Measurements from ENCODE around the gene CTNND2. TPM values are rescaled to one million over a fixed set of nuclear protein-coding genes. Genes with fewer than 3 reads are reported as not detected.

CTNND2 gene
- total RNA-seq, 2 experiments from 2014 or later: not detected

DNA sequence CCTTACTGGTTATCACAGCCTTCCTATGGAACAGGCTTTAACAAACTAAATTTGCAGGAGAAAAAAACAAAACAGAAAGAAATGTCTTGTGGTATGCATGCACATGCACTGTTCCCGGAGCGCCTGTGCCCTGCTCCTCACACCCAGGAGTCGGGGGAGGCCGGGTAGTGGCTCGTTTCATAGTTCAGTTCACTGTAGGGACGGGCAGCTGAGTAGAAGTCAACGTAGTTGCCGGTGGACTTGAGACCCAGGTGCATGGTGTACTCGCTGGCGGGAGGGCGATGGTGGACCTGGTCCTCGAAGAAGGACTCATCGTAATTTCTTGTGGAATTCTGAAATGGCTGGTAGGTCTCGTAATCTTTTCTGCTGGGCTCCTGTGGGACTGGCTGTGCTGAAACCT is 930.9 kb downstream of the CTNND2 start:
- ChIA-PET POLR2A (no interaction called here), CTCF (no interaction called here)
- Mint-ChIP-seq H3K4me1 (peaks cover 1% of the 10 kb centered on the region), H3K4me3 (no peak overlapping the region), H3K27me3 (peaks cover 4% of the 10 kb centered on the region), H3K27ac (no peak overlapping the region), H3K36me3 (ENCODE audit: low read depth) (no peaks in the 10 kb centered on the region), H3K9me3 (no peaks in the 10 kb centered on the region)
- DNase-seq: no peak

DNA sequence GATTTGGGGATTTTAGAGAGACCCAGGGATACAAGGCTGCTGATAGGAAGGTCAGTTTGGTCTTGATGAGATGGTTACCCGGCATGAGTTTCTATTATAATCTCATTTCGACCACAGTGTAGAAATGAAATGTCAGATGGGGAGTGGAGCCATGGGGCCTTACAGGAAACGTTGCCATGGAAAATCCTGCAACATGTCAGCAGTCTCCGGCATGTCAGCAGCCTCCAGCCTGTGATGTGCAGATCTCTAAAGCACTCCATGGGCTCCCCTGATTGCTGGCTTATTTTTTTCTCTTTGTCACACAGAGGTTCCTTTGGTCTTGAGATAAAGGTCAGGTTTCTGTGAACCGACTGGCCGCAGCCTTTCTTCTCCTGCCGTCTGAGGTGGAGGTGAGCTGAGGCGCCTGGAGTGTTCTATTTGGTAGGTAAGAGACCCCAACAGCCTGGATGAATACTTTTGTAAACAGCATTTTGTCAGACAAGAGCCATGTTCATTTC is 934.5 kb downstream of the CTNND2 start:
- POLR2A ChIA-PET: no interaction called here
- H3K4me1 Mint-ChIP-seq: no peaks in the 10 kb centered on the region
- no peak overlapping the region for H3K4me3 Mint-ChIP-seq
- CTCF ChIA-PET: no interaction called here
- H3K27ac Mint-ChIP-seq: no peak overlapping the region
- peaks cover 2% of the 10 kb centered on the region for H3K27me3 Mint-ChIP-seq
- no peaks in the 10 kb centered on the region for H3K36me3 Mint-ChIP-seq (ENCODE audit: low read depth)
- DNase-seq: no peak
- H3K9me3 Mint-ChIP-seq: no peaks in the 10 kb centered on the region

GRCh38 chr5:10964806-10965205 is 939.4 kb downstream of the CTNND2 start:
- Mint-ChIP-seq H3K4me3 (no peak overlapping the region), H3K9me3 (peaks cover 3% of the 10 kb centered on the region), H3K27me3 (no peaks in the 10 kb centered on the region), H3K4me1 (no peaks in the 10 kb centered on the region), H3K27ac (no peak overlapping the region), H3K36me3 (ENCODE audit: low read depth) (no peaks in the 10 kb centered on the region)
- CTCF ChIA-PET: no interaction called here
- DNase-seq: no peak
- POLR2A ChIA-PET: no interaction called here

DNA sequence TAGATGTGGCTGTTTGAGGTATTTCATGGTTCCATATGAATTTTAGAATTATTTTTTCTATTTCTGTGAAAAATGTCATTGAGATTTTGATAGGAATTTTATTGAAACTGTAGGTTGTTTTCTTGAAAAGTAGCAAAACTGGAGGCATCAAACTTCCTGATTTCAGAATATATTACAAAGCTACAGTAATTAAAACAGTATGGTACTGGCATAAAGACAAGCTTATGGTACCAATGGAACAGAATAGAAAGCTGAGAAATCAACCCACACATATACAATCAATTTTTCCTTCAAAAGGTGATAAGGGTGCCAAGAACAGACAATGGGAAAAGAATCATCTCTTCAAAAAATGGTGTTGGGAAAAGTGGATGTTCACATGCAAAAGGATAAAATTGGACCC is 945.5 kb downstream of the CTNND2 start:
- H3K36me3 Mint-ChIP-seq (ENCODE audit: low read depth): no peaks in the 10 kb centered on the region
- CTCF ChIA-PET: no interaction called here
- no peaks in the 10 kb centered on the region for H3K4me1 Mint-ChIP-seq

DNA sequence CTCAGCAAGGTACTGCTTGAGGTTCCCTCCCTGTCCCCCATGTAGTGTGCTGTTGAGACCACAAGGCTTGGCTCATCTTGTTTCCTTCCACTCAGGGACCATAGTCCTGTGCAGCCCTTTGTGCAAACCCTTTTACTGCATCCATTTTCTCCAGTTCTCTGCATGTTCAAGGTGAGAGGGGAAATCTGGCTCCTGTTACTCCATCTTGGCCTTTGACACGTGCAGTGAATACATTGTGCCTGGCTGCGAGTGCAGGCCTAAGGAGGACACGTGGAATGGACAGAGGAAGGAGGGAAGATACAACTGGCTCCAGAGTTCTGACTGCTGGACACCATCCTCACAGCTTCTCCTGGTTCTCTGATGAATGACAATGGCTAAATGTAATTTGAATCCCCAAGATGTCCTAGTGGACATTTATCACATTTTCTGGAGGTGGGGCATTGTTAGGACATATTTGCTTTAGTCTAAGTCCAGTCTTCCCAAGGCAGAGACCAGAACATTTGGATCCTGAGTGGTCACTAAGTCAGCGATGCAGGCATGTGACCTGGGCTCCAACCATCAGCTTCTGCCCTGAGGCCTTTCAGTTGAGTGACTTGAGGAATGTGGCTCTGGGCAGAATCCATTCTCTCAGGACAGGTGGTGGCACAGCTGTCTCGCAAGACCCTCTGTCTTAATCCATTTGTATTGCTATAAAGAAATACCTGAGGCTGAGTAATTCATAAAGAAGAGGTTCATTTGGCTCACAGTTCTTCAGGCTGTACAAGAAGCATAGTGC is 954.2 kb downstream of the CTNND2 start:
- CTCF ChIA-PET: no interaction called here
- H3K4me3 Mint-ChIP-seq: no peak overlapping the region
- H3K9me3 Mint-ChIP-seq: no peaks in the 10 kb centered on the region
- no peak overlapping the region for H3K27ac Mint-ChIP-seq
- H3K36me3 Mint-ChIP-seq (ENCODE audit: low read depth): no peaks in the 10 kb centered on the region
- no peaks in the 10 kb centered on the region for H3K4me1 Mint-ChIP-seq
- DNase-seq: no peak
- H3K27me3 Mint-ChIP-seq: no peaks in the 10 kb centered on the region
- POLR2A ChIA-PET: no interaction called here

More for the DNA sequence above, 945.5 kb downstream of the CTNND2 start:
- Mint-ChIP-seq H3K27me3 (no peaks in the 10 kb centered on the region), H3K9me3 (peaks cover 7% of the 10 kb centered on the region), H3K4me3 (no peak overlapping the region), H3K27ac (no peak overlapping the region)
- POLR2A ChIA-PET: no interaction called here
- no peak for DNase-seq

- DNase-seq: no peak
- no peaks in the 10 kb centered on the region for H3K36me3 Mint-ChIP-seq (ENCODE audit: low read depth)
- H3K4me3 Mint-ChIP-seq: no peak overlapping the region
- ChIA-PET POLR2A (no interaction called here), CTCF (no interaction called here)
- H3K9me3 Mint-ChIP-seq: no peaks in the 10 kb centered on the region
- H3K27ac Mint-ChIP-seq: no peak overlapping the region
- no peaks in the 10 kb centered on the region for H3K27me3 Mint-ChIP-seq
- no peaks in the 10 kb centered on the region for H3K4me1 Mint-ChIP-seq
Measured at GRCh38 chr5:10946050-10946449, 958.2 kb downstream of the CTNND2 start.

- CTCF ChIA-PET: no interaction called here
- Mint-ChIP-seq H3K27ac (no peak overlapping the region), H3K27me3 (no peaks in the 10 kb centered on the region), H3K9me3 (no peaks in the 10 kb centered on the region), H3K4me1 (no peaks in the 10 kb centered on the region), H3K36me3 (ENCODE audit: low read depth) (no peaks in the 10 kb centered on the region), H3K4me3 (no peak overlapping the region)
- no peak for DNase-seq
- POLR2A ChIA-PET: no interaction called here
Measured at GRCh38 chr5:10941900-10942299, 962.3 kb downstream of the CTNND2 start.

DNA sequence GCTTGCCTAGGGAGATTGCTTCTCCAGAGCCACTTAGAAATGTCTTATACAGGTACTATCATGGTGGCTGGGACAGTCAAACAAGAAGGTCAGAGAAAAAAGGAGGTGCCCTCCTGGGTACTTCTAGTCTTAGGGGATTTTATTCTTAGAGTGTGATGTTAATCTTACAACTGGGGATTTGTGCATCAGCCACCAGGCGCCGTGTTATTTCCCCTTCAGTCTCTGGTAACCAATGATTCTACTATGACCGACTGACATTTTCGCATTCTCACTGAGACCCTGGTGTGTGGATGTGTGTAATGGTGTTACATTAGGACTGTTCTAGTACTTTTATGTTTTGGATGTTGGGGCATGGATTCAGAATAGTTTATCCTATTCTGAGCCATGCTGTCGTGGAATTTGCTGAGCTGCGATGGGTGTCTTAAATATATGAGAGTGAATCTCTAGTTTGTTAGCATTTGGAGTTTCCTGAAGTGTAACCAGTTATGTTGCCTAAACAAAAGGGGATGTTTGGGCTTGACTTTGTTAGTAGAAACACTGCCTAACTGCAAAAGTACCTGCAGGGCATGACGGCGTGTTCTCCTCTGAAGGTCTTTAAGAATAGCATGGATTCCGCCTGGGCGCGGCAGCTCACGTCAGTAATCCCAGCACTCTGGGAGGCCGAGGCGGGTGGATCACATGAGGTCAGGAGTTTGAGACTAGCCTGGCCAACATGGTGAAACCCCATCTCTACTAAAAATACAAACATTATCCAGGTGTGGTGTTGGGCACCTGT is 968.0 kb downstream of the CTNND2 start:
- Mint-ChIP-seq H3K4me1 (no peaks in the 10 kb centered on the region), H3K36me3 (ENCODE audit: low read depth) (no peaks in the 10 kb centered on the region), H3K27me3 (no peaks in the 10 kb centered on the region), H3K4me3 (no peak overlapping the region), H3K9me3 (no peaks in the 10 kb centered on the region), H3K27ac (no peak overlapping the region)
- ChIA-PET CTCF (no interaction called here), POLR2A (no interaction called here)
- DNase-seq: no peak

- no peak overlapping the region for H3K4me3 Mint-ChIP-seq
- CTCF ChIA-PET: no interaction called here
- no peaks in the 10 kb centered on the region for H3K36me3 Mint-ChIP-seq (ENCODE audit: low read depth)
- H3K27me3 Mint-ChIP-seq: no peaks in the 10 kb centered on the region
- no peaks in the 10 kb centered on the region for H3K4me1 Mint-ChIP-seq
- DNase-seq: no peak
- H3K9me3 Mint-ChIP-seq: no peaks in the 10 kb centered on the region
- H3K27ac Mint-ChIP-seq: no peak overlapping the region
- POLR2A ChIA-PET: no interaction called here
Measured at GRCh38 chr5:10935536-10935935, 968.7 kb downstream of the CTNND2 start.

DNA sequence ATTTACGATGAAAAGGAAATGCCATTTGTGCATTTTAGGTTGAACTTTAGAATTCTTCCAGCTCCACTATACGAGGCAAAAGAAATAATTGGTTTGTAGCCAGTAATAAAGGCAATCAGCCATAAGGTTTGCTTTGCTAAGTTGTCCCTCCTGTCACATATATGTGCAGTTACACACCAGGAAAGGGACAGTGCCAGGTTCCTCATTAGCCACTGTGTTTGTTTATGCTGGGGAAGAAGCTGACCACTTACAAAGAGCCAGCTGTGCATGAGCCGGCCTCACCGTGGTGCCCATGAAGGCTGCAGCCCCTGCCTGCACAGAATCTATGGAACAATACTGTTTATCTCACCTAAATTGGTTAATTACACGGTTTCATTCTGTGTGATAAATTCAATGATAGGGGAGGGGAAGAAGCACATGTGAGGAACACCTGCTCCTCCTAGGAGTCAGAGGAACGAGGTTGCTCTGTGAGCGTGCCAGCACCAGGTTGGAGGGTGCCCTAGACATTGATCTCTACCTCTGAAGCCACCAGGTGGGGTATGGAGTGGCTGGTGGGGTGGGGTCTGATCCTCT is 969.4 kb downstream of the CTNND2 start:
- Mint-ChIP-seq H3K27me3 (no peaks in the 10 kb centered on the region), H3K4me3 (no peak overlapping the region), H3K4me1 (no peaks in the 10 kb centered on the region), H3K36me3 (ENCODE audit: low read depth) (no peaks in the 10 kb centered on the region), H3K27ac (no peak overlapping the region), H3K9me3 (no peaks in the 10 kb centered on the region)
- no peak for DNase-seq
- ChIA-PET CTCF (no interaction called here), POLR2A (no interaction called here)

DNA sequence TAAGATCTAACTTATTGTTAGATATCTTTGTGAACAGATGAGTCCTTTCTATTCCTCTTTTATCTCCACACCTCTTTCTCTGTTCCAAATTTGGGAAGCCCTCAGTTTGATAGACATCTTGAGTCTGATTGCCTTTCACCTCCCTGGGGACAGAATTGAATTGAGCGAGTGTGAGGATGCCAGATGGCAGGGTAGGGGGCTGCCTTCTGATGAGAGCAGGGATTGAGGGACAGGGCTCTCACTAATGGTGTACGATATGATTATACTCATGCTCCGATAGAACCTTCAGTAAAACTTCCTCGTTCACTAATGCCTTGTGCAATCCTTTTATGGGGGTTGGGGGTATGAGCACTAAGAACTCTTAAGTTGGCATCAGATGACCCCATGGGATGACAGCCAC is 971.1 kb downstream of the CTNND2 start:
- DNase-seq: no peak
- no peak overlapping the region for H3K4me3 Mint-ChIP-seq
- H3K4me1 Mint-ChIP-seq: no peaks in the 10 kb centered on the region
- H3K27ac Mint-ChIP-seq: no peak overlapping the region
- H3K27me3 Mint-ChIP-seq: no peaks in the 10 kb centered on the region
- H3K36me3 Mint-ChIP-seq (ENCODE audit: low read depth): no peaks in the 10 kb centered on the region
- CTCF ChIA-PET: no interaction called here
- POLR2A ChIA-PET: no interaction called here
- no peaks in the 10 kb centered on the region for H3K9me3 Mint-ChIP-seq

GRCh38 chr5:10932426-10932825 is 971.8 kb downstream of the CTNND2 start:
- H3K27me3 Mint-ChIP-seq: no peaks in the 10 kb centered on the region
- ChIA-PET CTCF (no interaction called here), POLR2A (no interaction called here)
- no peak overlapping the region for H3K27ac Mint-ChIP-seq
- no peaks in the 10 kb centered on the region for H3K4me1 Mint-ChIP-seq
- H3K9me3 Mint-ChIP-seq: no peaks in the 10 kb centered on the region
- no peaks in the 10 kb centered on the region for H3K36me3 Mint-ChIP-seq (ENCODE audit: low read depth)
- no peak overlapping the region for H3K4me3 Mint-ChIP-seq
- no peak for DNase-seq

DNA sequence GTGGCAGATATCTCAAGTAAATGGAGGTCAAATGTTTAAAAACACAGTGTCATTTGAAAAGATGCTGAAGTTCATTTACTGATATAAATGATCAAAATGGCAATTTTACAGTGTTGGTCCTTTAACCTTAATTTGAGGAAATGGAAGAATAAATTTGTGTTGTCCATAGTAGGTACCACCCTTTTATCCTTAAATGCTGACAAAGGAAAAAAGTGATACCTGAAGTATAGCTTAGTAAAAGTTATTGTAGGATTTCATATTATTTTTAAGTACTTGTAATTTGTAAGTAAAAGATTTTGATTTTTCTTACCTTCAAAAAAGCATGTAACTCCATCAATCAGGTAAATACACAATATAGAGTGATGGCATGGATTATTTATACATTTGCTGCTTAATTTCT is 976.6 kb downstream of the CTNND2 start:
- DNase-seq: no peak
- no peak overlapping the region for H3K4me3 Mint-ChIP-seq
- CTCF ChIA-PET: no interaction called here
- no peaks in the 10 kb centered on the region for H3K4me1 Mint-ChIP-seq
- peaks cover 1% of the 10 kb centered on the region for H3K27me3 Mint-ChIP-seq
- no peaks in the 10 kb centered on the region for H3K36me3 Mint-ChIP-seq (ENCODE audit: low read depth)
- POLR2A ChIA-PET: no interaction called here
- H3K9me3 Mint-ChIP-seq: no peaks in the 10 kb centered on the region
- H3K27ac Mint-ChIP-seq: no peak overlapping the region

All from activated CD4-positive, alpha-beta T cell treated with anti-CD3 and anti-CD28 coated beads, Interleukin-2, amount 10 ng/mL, durations not matched to agents 7 days and 5 days (primary cell).